CD4-positive, alpha-beta T cell treated with Interleukin-10 for 1 hour (primary cell): ENCODE results near the gene ATF3.
A peak's percentile ranks its signal among the peaks of the same experiment; 100 is the strongest.

Source experiments
- DNase-seq: peaks from one replicate; pipeline ENCODE4 v3.0.0-alpha.2; 2020

The ATF3 gene

DNA sequence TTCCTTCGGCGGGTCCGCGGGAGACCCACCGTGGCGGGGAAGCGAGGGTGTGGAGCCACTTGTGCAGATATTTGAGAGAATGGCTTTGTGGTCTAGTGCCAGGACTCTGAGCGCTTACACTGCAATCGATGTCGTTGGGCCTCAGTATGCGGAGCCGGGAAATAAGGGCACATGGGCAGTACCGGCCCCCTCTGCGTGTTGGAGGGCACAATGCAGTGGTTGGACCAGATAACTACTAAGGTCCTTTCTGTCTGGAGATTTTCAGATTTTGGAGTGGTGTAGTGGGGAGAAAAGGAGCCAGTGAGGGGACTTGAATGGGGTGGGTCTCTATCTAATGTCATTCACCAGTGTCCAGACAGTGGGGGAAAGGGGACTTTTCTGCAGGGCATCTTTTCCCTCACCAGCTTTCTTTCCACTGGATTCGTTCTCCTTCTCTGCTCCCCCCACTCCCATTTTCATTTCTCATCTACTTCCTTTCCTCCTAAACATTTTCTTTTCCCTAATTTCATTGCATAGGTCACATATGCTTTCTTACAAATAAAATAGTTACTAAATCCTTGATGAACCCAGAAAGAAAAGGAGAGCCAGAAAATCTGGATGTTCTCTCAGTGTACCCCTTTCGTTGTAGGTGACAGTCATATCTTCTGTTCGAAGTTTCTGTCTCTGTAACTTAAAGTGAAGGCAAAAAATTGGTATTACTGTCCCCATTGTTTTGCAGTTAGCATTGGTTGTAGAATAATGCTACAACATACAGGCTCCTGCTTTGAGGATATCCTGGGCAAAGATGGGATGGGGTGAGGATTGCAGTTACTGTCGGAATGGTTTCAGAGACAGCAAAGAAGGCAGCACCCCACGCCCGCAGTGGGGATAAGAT is 1.4 kb downstream of the ATF3 start:
- peak; percentile 37 for DNase-seq

DNA sequence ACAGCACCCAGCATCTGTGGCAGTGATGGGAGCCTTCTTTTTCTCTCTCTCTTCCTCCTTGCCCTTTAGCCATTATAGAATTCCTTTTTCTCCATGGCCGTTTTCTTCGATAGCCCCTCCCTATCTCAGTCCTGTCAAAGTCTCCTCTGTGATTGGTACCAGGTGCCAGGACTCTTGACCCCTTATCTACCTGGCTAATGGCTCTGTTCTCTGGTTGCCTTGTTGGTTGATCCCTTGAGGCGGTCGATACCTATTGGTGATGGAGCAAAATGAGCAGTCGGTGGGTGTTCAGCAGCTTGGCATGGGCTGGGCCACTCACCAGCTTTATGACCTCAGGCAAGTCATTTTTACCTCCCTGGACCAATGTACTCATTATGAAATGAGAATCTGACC is 2.0 kb downstream of the ATF3 start:
- DNase-seq = peak; percentile 17

DNA sequence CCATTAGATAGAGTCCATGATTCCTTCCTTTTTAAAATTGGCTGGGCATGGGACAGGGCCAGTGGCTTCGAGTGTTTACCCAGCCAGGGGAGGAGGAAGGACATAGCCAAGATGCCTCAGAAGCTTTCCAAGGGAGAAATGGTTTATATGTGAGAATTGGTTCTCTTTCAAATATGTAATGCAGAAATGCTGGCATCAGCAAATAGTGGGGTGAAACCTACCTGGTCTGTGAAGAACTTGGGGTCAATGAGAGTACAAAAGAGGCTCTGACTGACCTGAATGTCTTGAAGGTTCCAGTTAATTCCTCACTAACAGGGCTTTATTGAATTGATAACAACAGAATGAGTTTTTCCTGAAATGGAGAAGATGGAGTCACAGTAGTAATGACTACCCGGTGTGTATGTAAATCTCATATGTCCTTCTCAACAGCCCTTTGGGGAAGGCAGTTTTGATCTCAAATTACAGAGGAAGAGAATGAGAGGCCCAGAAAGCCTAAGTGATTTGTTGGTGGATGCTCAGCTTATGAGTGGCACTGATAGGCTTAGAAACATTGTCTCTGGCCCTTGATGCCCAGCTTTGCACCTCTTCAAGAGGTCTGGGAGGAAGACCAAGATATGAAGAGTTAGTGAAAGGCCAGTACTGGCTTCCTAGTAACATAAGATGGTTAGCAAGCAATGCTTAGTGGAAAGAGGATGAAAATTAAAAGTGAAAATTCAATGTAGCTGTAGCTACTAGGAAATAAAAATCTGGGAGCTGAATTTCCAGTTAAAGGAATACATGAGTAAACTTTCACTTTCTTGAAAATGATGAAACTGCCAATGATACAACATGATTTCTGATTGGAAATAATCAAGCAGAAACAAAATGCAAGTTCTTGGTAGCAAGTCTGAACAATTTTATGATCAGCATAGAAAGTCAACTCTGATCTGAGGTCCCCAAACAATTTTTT is 2.7 kb downstream of the ATF3 start:
- no peak for DNase-seq

DNA sequence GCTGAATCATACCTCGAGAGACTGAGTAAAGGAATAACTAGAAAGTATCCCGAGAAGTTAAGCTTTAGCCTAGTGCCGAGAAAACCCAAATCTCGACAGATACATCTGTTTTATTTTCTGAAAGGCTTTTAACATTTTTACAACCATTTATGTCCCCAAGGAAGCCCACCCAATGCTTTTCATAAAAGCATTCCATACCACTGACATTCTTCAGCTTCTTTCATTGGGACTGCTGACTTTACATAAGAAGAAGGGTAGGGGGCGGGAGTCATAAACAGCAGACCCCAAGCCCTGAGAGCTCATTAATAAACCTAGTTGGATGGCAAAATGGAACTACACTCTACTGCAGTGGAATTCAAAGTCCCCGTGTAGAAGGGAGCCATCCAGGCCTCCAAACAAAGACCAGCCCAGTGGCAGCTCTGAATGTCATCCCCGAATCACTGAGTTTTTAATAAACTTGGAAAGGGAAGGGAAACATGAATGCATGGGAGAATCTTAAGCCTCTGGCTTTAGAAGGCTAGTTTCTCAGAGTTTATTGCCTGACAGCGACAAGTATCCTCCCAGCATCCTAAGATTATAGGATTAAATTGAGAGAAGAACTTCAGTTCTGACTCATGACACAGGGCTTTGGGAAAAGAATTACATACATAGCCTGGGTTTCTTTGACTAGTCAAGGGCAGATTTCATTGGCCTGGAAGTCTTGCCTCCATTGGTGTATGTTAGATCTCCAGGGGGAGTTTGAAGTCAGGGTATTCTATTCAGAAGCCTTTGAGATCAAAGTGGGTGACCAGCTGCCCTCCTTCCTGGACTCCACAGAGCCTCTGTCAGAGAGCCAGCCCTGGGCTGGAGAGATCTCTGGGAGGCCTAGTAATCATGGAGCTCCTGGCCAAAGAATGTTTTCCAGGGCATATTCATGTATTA is 3.7 kb downstream of the ATF3 start:
- no peak for DNase-seq

DNA sequence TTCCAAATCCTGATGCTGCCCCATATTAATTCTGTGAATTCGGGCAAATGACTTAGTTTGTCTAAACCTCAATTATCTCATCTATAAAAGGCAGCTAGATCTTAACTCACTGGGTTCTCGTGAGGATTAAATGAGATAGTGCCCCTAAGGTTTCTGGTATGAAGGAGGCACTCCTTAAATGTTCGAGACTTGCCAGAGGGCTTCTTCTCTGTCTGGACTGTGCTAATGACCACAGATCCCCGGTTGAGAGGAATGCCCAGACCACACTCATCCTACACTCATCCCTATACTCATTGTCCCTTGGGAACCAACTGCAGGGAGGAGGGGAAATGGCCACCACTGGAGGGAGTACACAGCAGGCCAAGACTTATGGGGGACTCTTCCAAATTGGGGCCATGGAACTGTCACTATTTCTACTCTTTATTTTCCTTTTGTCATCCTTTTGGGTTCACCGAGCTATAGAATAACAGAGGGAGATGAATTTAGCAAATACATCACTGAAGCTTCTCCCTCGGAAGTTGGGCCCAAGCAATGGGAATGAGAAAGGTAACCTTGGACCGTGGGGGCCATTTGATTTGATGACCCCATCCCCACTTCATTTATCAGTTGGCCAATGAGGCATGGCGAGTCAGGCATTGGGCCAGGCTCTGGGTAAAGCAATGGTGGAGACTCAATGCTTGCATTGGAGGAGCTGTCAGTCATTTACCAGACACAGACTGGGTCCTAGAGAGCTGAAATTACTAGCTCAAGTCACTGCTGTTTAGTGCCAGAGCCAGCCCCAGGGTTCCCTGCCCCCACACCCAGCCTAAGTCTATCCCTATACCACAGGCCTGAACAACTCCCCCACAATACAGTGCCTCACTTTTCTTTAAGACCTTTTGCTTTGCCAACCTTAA is 5.1 kb downstream of the ATF3 start:
- DNase-seq = no peak

DNA sequence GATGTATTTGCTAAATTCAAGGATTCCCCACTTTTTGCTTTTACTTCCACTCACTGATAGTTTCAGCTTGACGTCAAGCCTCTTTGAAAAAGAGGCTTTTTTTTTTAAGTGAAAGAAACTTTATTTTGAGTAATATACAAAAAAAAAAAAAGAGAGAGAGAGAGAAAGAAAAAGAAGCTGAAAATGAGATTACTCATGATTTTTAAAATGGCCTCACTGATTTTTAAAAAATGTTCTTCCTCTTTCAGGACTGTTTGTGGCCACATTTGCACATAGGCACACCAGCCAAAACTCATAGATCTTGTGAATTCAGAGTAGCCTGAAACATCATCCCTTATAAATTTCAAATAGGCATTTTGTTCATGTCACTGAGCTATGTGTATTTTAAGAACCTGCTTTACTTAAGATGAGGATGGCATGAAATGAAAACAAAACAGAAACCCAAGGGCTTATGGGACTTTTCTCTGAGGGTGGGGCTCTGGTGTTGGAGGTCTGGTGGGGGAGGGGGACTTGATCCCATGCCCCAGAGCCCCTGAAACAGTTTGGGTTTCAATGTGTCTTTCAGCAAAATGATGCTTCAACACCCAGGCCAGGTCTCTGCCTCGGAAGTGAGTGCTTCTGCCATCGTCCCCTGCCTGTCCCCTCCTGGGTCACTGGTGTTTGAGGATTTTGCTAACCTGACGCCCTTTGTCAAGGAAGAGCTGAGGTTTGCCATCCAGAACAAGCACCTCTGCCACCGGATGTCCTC is 6.1 kb downstream of the ATF3 start:
- DNase-seq = no peak

DNA sequence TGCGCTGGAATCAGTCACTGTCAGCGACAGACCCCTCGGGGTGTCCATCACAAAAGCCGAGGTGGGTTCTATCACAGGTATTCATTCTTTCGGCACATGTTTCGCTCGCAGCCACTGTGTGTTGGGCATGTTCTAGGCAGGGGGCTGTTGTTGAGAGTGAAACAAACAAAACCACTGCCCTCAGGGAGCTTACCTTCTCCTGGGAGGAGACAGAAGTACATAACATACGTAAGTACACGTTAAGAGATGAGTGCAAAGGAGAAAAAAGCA is 6.6 kb downstream of the ATF3 start:
- DNase-seq = no peak

DNA sequence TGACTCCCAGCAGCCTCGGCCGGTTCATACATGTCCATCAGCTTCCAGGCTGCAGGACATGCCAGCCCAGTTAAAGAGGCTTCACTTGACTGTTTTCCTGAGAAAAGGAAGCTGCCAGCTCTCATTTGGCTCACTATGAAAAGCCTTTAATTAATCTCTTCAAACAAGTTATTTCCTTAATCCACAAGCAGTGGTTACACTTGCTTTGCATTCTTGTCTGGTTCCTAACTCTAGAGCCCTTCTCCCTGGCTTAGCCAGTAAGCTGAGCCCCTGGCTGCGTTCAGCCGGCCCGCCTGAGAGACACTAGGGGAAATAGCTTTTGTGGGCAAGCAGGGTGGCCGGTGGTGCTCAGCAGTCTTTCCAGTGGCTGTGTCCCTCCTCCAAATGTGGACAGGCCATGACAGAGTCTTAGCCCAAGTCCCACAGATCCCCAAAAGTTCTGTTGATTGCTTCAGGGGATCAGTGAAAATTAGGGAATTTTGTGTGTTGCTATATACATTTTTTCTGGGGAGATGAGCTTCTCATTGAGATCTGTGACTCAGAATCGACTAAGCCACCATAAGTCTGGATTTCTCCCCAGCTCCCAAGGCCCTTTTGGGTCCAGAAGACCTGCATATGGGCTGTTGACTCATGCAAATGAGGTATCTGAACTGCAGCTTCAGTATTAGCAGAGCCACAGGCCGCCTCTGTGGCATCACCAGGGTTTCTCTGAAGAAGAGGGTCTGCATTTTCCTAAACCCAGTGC is 10.1 kb downstream of the ATF3 start:
- DNase-seq = no peak

DNA sequence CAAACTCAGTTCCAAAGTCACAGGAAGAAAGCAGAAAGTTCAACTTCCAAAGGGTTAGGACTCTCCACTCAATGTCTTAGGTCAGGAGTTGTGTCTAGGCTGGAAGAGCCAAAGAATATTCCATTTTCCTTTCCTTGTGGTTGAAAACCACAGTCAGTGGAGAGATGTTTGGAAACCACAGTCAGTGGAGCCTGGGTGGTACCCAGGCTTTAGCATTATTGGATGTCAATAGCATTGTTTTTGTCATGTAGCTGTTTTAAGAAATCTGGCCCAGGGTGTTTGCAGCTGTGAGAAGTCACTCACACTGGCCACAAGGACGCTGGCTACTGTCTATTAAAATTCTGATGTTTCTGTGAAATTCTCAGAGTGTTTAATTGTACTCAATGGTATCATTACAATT is 11.7 kb downstream of the ATF3 start:
- no peak for DNase-seq

DNA sequence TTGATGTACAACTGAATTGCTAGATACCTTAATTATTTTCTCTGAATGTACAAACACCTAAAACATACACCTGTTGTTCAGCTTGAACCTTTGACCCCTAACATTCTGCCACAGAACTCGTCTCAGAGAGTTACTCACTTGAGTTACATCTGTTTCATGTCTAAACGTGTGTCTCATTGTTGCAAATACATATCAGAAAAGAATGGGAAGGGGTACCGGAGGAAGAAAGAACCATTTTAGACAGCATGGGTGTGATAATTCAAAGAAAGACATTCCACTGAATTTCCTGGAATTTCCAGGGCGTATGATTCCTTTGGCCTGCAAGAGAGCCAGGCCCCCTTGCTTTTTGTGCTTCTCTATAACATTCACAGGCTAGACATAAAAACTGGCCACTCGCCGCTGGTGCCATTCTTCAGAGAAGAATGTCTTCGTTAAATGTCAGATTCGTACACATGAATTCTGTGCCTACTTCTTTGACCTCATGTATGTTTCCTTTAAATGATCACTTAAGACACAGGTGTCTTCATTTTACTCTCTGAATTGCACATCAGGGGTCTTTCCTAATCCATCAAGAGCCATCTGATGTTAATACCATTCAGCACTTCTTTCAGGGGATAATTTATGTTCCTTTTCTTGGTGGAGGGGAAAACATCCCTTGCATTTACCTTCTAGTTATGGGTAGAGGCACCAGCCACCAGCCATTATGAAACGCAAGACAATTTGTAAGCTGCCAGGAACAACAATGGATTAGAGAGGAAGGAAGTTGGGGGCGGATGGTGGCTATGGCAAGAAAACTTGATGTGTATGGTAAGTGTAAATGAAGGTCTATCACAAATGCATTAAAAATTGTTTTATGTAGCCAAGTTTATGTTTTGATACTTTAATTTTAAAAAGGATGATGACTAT is 12.7 kb downstream of the ATF3 start:
- DNase-seq = no peak

DNA sequence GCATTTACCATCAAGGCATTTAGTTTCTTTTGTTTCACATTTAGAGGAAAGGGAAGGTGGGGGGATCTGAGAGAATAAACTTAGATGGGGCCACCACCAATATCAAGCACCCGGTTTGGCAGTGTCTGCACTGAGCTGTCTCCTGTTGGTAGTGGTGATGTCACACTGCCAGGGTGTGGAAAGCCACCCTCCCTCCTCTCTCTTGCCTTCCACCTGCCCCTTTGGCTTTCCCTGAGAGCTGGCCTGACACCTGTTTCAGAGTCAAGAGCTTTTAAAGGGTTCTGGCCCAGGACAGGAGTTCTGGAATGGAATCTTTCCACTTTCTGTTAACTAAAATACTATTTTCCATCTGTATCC is 13.4 kb downstream of the ATF3 start:
- peak; percentile 45 for DNase-seq

DNA sequence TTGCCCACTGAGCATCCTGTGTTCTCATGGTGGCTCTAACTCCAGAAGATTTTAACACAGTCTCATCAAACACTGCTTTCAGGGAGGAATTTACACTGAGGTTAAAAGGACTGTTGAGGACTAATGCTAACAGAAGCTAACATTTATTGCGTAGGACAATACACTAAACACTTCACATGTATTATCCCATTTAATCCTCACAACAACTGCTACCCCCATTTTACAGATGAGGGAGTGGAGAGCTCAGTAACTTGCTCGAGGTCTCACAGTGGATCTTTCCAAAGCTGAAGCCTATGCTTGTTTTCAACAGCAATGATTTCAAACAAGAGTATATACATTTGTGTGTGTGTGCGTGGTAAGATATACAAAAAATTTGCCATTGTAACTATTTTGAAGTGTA is 13.9 kb downstream of the ATF3 start:
- DNase-seq = no peak

DNA sequence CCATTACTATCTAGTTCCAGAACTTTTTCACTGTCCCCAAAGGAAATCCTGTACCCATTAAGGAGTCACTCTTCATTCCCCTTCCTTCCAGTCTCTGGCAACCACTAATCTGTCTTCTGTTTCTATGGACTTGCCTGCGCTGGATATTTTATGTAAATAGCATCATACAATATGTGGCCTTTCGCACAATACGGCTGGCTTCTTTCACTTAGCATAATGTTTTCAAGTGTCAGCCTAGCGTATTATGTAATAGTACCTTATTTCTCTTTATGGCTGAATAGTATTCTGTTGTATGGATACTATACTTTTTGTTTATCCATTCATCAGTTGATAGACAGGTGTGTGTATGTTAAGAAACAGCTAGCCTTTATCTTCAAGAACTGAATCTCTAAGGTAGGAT is 14.3 kb downstream of the ATF3 start:
- no peak for DNase-seq

DNA sequence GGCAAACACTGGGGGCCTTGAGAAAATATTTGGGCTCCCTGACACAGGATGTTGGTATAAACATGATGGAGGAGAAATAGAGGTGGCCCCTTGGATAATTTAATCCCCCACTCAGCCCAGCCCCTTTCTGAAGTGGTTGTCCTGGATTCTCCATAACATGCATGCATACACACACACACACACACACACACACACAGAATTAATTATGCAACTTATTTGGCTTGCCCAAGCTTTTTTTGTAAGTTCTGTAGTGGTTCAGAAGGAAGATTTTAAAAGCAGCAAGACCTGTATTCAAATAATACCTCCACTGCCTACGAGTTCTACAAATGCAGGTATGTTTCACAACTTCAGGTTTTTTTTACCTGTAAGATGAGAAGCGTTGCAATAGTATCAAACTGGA is 15.0 kb downstream of the ATF3 start:
- no peak for DNase-seq

DNA sequence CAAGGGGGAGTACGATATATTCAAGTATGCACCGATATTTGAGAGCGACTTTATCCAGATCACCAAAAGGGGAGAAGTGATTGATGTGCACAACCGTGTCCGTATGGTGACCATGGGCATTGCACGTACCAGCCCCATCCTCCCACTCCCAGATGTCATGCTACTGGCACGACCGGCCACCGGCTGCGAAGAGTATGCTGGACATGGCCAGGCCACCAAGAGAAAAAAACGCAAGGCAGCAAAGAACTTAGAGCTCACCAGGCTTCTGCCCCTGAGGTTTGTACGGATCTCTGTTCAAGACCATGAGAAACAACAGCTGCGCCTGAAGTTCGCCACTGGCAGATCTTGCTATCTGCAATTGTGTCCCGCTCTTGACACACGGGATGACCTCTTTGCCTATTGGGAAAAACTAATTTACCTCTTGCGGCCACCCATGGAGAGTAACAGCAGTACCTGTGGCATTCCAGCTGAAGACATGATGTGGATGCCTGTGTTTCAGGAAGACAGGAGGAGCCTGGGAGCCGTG is 16.5 kb downstream of the ATF3 start:
- DNase-seq = no peak

DNA sequence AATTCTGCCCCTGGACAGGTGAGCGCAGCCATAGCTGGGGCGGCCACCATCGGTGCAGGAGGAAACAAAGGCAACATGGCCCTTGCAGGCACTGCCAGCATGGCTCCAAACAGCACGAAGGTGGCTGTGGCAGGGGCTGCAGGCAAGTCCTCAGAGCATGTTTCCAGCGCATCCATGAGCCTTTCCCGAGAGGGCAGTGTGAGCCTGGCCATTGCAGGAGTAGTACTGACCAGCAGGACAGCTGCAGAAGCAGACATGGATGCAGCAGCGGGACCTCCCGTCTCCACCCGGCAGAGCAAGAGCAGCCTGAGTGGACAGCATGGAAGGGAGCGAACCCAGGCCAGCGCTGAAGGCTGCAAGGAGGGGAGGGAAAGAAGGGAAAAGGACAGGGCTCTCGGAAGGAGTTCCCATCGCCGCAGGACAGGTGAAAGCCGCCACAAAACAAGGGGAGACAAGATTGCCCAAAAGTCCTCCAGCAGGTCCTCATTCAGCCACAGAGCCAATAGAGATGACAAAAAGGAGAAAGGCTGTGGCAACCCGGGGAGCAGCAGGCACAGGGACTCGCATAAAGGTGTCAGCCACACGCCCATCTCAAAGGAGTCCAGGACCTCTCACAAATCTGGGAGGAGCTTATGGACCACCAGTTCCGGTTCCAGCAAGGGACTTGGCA is 17.4 kb downstream of the ATF3 start:
- DNase-seq = no peak

DNA sequence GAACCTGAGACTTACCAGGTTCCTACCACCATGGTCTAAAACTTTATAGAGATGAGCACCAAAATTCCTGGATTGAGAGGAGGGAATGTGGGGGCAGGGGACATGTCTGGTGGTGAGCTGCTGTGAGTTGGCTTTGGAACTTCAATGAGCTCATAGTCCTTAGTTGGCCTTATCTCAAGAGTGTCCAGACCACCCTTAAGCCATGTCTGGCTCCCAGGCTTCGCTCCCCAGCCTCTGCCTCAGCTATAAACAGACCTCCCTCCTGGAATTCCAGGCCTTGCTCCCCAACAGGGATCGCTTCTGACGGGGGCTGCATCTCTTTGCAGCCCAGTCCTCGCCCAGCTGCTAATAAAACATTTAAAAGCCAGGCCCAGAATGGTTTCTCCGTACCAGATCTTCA is 19.5 kb downstream of the ATF3 start:
- DNase-seq = no peak

DNA sequence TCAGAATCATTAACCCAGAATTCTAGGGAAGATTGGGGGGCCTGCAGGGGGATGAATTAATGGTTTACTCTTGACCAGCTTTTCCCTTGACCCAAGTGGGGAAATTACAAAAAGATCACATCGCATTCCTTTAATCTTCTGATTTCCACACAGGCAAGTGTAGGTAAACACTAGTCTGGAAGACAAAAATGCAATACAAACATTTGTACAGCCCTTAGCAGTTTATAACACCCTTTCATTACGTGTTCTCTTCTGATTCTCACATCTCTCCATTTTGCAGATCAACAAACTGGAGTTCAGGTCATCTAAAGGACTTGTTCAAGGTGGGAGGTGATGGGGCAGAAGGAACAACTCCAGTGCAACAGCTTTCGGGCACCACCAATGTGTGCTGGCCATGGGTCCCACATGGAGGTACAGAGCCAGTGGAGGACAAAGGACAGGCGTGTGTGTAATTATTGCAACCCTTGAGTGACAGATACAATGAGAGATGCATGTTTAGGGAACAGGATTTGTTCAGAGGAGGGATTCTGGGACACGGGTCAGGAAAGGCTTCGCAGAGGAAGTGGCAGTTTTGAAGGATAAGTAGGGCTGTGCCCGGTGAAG is 20.4 kb downstream of the ATF3 start:
- DNase-seq = no peak
